H1 (cell line): ENCODE measurements around the gene BTAF1. TPM values are rescaled to one million over a fixed set of nuclear protein-coding genes. Genes with fewer than 3 reads are reported as not detected.

ENCODE experiments used
- CTCF ChIA-PET: fragments of 300-600 bp; sonication (Branson Sonifier 250); formaldehyde crosslinking; loops from one replicate; lab custom pipeline; 2021; ENCODE audit not compliant: partially characterized antibody; lab: Charles Lee
- POLR2A ChIA-PET: fragments of 300-600 bp; sonication (Branson Sonifier 250); formaldehyde crosslinking; loops from one replicate; lab custom pipeline; 2021; ENCODE audit warnings: inconsistent platforms; ENCODE audit not compliant: partially characterized antibody; lab: Charles Lee
- DNase-seq, 2 experiments: peaks; one replicate each; pipeline versions ENCODE4 v3.0.0 to v3.0.0-alpha.2; 2010 to 2022; ENCODE audit warnings: low spot score in 2 of 2, low read depth in 1 of 2, mixed read lengths in 1 of 2
- FAIRE-seq: peaks from 2 replicates; lab custom pipeline; 2011; peaks lifted over from hg19 to GRCh38; lab: Jason Lieb, UNC
- H2AFZ ChIP-seq: 2 replicates; pipeline ENCODE4 v1.8.1; 2012; ENCODE audit warnings: low read length, inconsistent platforms
- H2AK5ac ChIP-seq: 2 replicates; pipeline ENCODE4 v1.6.1; 2013; ENCODE audit warnings: low read depth, low read length
- H2BK120ac ChIP-seq: replicated peaks from 2 replicates; pipeline ENCODE3; 2013; ENCODE audit warnings: low read depth, low read length, inconsistent platforms
- H2BK12ac ChIP-seq: 2 replicates; pipeline ENCODE4 v1.6.1; 2013; ENCODE audit warnings: low read depth, low read length
- H2BK15ac ChIP-seq: 2 replicates; pipeline ENCODE4 v1.6.1; 2013; ENCODE audit warnings: low read length
- H2BK20ac ChIP-seq: 2 replicates; pipeline ENCODE4 v1.6.1; 2013; ENCODE audit warnings: low read length
- H2BK5ac ChIP-seq: 2 replicates; pipeline ENCODE4 v1.6.1; 2013; ENCODE audit warnings: low read depth, low read length
- H3K14ac ChIP-seq: 2 replicates; pipeline ENCODE4 v1.6.1; 2013; ENCODE audit warnings: inconsistent platforms; ENCODE audit not compliant: insufficient read length
- H3K18ac ChIP-seq: 2 replicates; pipeline ENCODE4 v1.6.1; 2013; ENCODE audit warnings: low read length; ENCODE audit errors: extremely low read depth
- H3K23ac ChIP-seq: 2 replicates; pipeline ENCODE4 v1.6.1; 2013; ENCODE audit warnings: inconsistent platforms; ENCODE audit not compliant: insufficient read length
- H3K23me2 ChIP-seq: 2 replicates; pipeline ENCODE4 v1.6.1; 2013; ENCODE audit warnings: low read depth, low read length
- H3K27ac ChIP-seq: 2 replicates; pipeline ENCODE4 v1.6.1; 2011; ENCODE audit warnings: low read depth, low read length, inconsistent platforms
- H3K27me3 ChIP-seq, 4 experiments: replicated peaks in 1 of 4; 1 replicate in 1 of 4; 2 replicates in 3 of 4; pipeline versions ENCODE4 v1.6.1 to v1.8.1; 2011 to 2013; ENCODE audit warnings: low read length in 3 of 4, mild to moderate bottlenecking in 3 of 4, inconsistent platforms in 2 of 4, mixed read lengths in 2 of 4, moderate library complexity in 1 of 4; ENCODE audit not compliant: control insufficient read depth in 3 of 4, insufficient read depth in 3 of 4; ENCODE audit errors: extremely low read depth in 1 of 4
- H3K36me3 ChIP-seq, 4 experiments: 2 replicates each; pipeline versions ENCODE4 v1.6.1 to v1.8.1; 2011 to 2013; ENCODE audit warnings: mild to moderate bottlenecking in 4 of 4, low read length in 3 of 4, moderate library complexity in 2 of 4, control low read depth in 1 of 4, inconsistent platforms in 1 of 4; ENCODE audit not compliant: insufficient read depth in 4 of 4, control insufficient read depth in 2 of 4
- H3K4ac ChIP-seq: replicated peaks from 2 replicates; pipeline ENCODE3; 2013; ENCODE audit warnings: low read length, low read depth, mixed read lengths, inconsistent platforms; ENCODE audit not compliant: insufficient read length
- H3K4me1 ChIP-seq, 4 experiments: replicated peaks in 1 of 4; 1 replicate in 1 of 4; 2 replicates in 3 of 4; pipeline versions ENCODE4 v1.6.1 to v1.8.1; 2011 to 2013; ENCODE audit warnings: low read length in 3 of 4, inconsistent platforms in 2 of 4, mixed read lengths in 1 of 4; ENCODE audit not compliant: insufficient read depth in 4 of 4, control insufficient read depth in 3 of 4
- H3K4me2 ChIP-seq, 2 experiments: 2 replicates each; pipeline versions ENCODE4 v1.6.1 to v1.8.1; 2011 to 2013; ENCODE audit warnings: low read depth in 2 of 2, low read length in 2 of 2, control low read depth in 1 of 2, inconsistent platforms in 1 of 2, mild to moderate bottlenecking in 1 of 2; ENCODE audit not compliant: insufficient read depth in 1 of 2
- H3K4me3 ChIP-seq, 4 experiments: fragments of 200-600, 300-600 bp in 1 of 4; sonication (generic), shearing (Covaris generic), sonication (Bioruptor Twin) in 1 of 4; 2 replicates each; pipeline versions ENCODE4 v1.5.1 to v1.8.1; 2011 to 2016; ENCODE audit warnings: low read length in 4 of 4, low read depth in 3 of 4, control low read depth in 2 of 4, inconsistent platforms in 2 of 4, mild to moderate bottlenecking in 2 of 4, mixed read lengths in 1 of 4, moderate library complexity in 1 of 4; ENCODE audit not compliant: insufficient read depth in 2 of 4; ENCODE audit errors: extremely low read depth in 1 of 4
- H3K56ac ChIP-seq: replicated peaks from 2 replicates; pipeline ENCODE3; 2013; ENCODE audit warnings: low read depth, mild to moderate bottlenecking, mixed read lengths, low read length, inconsistent platforms; ENCODE audit not compliant: insufficient read length
- H3K79me1 ChIP-seq: 2 replicates; pipeline ENCODE4 v1.6.1; 2013; ENCODE audit warnings: low read depth, low read length, control low read depth
- H3K79me2 ChIP-seq, 2 experiments: 2 replicates each; pipeline versions ENCODE4 v1.6.1 to v1.8.1; 2012 to 2013; ENCODE audit warnings: low read length in 2 of 2, mild to moderate bottlenecking in 2 of 2, inconsistent platforms in 1 of 2; ENCODE audit not compliant: insufficient read depth in 2 of 2, control insufficient read depth in 1 of 2
- H3K9ac ChIP-seq, 4 experiments: replicated peaks in 1 of 4; 1 replicate in 1 of 4; 2 replicates in 3 of 4; pipeline versions ENCODE4 v1.6.1 to v1.8.1; 2011 to 2013; ENCODE audit warnings: low read depth in 3 of 4, low read length in 3 of 4, control low read depth in 2 of 4, mild to moderate bottlenecking in 2 of 4, moderate library complexity in 2 of 4, inconsistent platforms in 1 of 4; ENCODE audit errors: extremely low read depth in 1 of 4
- H3K9me3 ChIP-seq, 2 experiments: 2 replicates each; pipeline versions ENCODE4 v1.6.1 to v1.8.1; 2012 to 2013; ENCODE audit warnings: mild to moderate bottlenecking in 2 of 2, moderate library complexity in 2 of 2, control low read depth in 1 of 2, inconsistent platforms in 1 of 2, low read depth in 1 of 2, low read length in 1 of 2, mixed read lengths in 1 of 2; ENCODE audit not compliant: insufficient read depth in 2 of 2
- H4K20me1 ChIP-seq, 2 experiments: replicated peaks in 1 of 2; 2 replicates each; pipeline versions ENCODE3 to v1.8.1; 2011 to 2013; ENCODE audit warnings: inconsistent platforms in 2 of 2, low read length in 2 of 2, mild to moderate bottlenecking in 1 of 2; ENCODE audit not compliant: insufficient read depth in 2 of 2, control insufficient read depth in 1 of 2
- H4K5ac ChIP-seq: 2 replicates; pipeline ENCODE4 v1.6.1; 2013; ENCODE audit warnings: low read length, low read depth, mixed read lengths, inconsistent platforms; ENCODE audit not compliant: insufficient read length
- H4K8ac ChIP-seq: 2 replicates; pipeline ENCODE4 v1.8.0; 2013; ENCODE audit warnings: mild to moderate bottlenecking, moderate library complexity, low read length, inconsistent platforms; ENCODE audit not compliant: insufficient read depth; ENCODE audit errors: extremely low read depth
- H4K91ac ChIP-seq: replicated peaks from 2 replicates; pipeline ENCODE3; 2013; ENCODE audit warnings: low read length, mixed read lengths, inconsistent platforms; ENCODE audit not compliant: insufficient read length
- TCF12 ChIP-seq: IDR thresholded peaks from 2 replicates; pipeline ENCODE4 v1.6.1; 2011; ENCODE audit warnings: low read depth, mild to moderate bottlenecking, low read length
- WGBS, 2 experiments: shearing (Covaris generic) in 1 of 2; methylation state at CpG; one replicate each; pipeline versions ENCODE4 v1.1.6 to v1.1.7; 2013 to 2015; ENCODE audit warnings: low lambda C conversion rate in 2 of 2, mixed read lengths in 2 of 2, inconsistent platforms in 1 of 2, low coverage in 1 of 2, missing lambda C conversion rate in 1 of 2; ENCODE audit not compliant: insufficient replicate concordance in 2 of 2, insufficient coverage in 1 of 2, insufficient read length in 1 of 2; ENCODE audit errors: extremely low coverage in 1 of 2, missing lambda C conversion rate in 1 of 2; 5-methylcytosine and 5-hydroxymethylcytosine counted together
- polyA plus RNA-seq, 7 experiments: library from polyadenylated mRNA; depleted of rRNA in 3 of 7; stranded (reverse) in 5 of 7; unstranded in 2 of 7; fragments of >200 nt in 5 of 7; fragments of 200-250 nt in 2 of 7; gene quantifications; 1 replicate in 5 of 7; 2 replicates in 1 of 7; 4 replicates in 1 of 7; pipeline versions ENCODE4 v1.2.1 to v1.2.3, GENCODE V29; 2011 to 2013; ENCODE audit warnings: missing spikeins in 2 of 7, mixed read lengths in 2 of 7
- total RNA-seq: library from RNA; stranded (reverse); fragmentation: NEBNext Ultra II Directional; extraction: Animal tissue kit (Norgen Biotek cat#: 25700); gene quantifications from 2 replicates; pipeline ENCODE4 v1.2.1, GENCODE V29; 2021

Gene BTAF1
- total and polyA plus RNA-seq, 2 of the 8 experiments (the other 6 are each of a cell fraction or from before 2014, with no cell fraction given), result 24.5 to 39.1 TPM

DNA sequence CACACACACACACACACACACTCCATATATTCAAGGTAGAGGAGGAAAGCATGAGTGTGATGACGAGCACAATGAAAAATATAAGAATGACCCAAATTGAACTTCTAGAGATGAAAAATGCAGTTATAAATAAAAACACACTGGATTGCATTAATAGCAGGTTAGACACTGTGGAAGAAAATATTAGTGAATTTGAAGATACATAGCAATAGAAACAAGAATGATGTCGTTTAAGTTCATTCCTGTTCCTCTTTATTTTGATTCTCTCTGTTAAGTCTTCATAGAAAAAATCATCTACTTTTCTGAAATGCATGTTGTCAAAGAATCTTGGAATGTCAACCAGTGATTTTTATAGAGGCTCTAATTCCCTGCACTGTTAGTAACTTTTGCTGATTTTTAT, 78.4 kb downstream of the BTAF1 start:
- H2BK5ac ChIP-seq, result no peak overlapping the region
- DNase-seq (no peak), FAIRE-seq (no peak)
- no peak overlapping the region for H2BK12ac ChIP-seq
- no peak overlapping the region for H3K14ac ChIP-seq
- H3K4me3 ChIP-seq, result no peak overlapping the region
- no peaks in the 10 kb centered on the region for H3K23me2 ChIP-seq
- no peaks in the 10 kb centered on the region for H4K20me1 ChIP-seq
- ChIA-PET POLR2A (no interaction called here), CTCF (no interaction called here)
- no peak overlapping the region for H2BK15ac ChIP-seq
- H2AFZ ChIP-seq, result no peak overlapping the region
- no peaks in the 10 kb centered on the region for H3K79me1 ChIP-seq
- no peaks in the 10 kb centered on the region for H3K27me3 ChIP-seq
- no peak overlapping the region for H3K4ac ChIP-seq
- no peak for TF ChIP-seq TCF12
- no peak overlapping the region for H2AK5ac ChIP-seq
- no peak overlapping the region for H3K56ac ChIP-seq
- H2BK20ac ChIP-seq, result no peak overlapping the region
- H3K79me2 ChIP-seq, result no peaks in the 10 kb centered on the region
- H3K36me3 ChIP-seq, result peaks cover 5 to 27% (median 11%) of the 10 kb centered on the region in 4 experiments; a peak in 7 of 8 replicates
- WGBS, 2 experiments, result 76% methylated on average over 2 of the region's 2 CpGs; no CpG with 5 or more reads in 1 of the 2 experiments
- no peak overlapping the region for H4K8ac ChIP-seq
- H3K27ac ChIP-seq, result no peak overlapping the region
- no peak overlapping the region for H2BK120ac ChIP-seq
- no peak overlapping the region for H3K4me2 ChIP-seq
- H3K18ac ChIP-seq, result no peak overlapping the region
- no peaks in the 10 kb centered on the region for H3K4me1 ChIP-seq
- H4K91ac ChIP-seq, result no peak overlapping the region
- no peaks in the 10 kb centered on the region for H3K9me3 ChIP-seq
- no peak overlapping the region for H3K9ac ChIP-seq
- no peak overlapping the region for H4K5ac ChIP-seq
- H3K23ac ChIP-seq, result no peak overlapping the region
